Calu3 (cell line): ENCODE data around the gene STK39. TPM values are rescaled to one million over a fixed set of nuclear protein-coding genes. Genes with fewer than 3 reads are reported as not detected.

Source experiments
- BruUV-seq: library from RNA; stranded (reverse); fragments of 400-500 nt; replicated peaks from 2 replicates; lab custom pipeline; 2021; lab: Mats Ljungman, UMichigan
- CTCF ChIA-PET: fragments of 300-600 bp; sonication (Branson Sonifier 250); formaldehyde crosslinking; loops from one replicate; lab custom pipeline; 2022; ENCODE audit warnings: antibody characterized with exemption; lab: Charles Lee
- DNase-seq: peaks from one replicate; pipeline ENCODE4 v3.0.0; 2022
- H3K27ac Mint-ChIP-seq: one replicate; pipeline ENCODE4 v1.8.0; 2022; ENCODE audit warnings: mixed read lengths; ENCODE audit not compliant: unreplicated experiment
- H3K27me3 Mint-ChIP-seq: one replicate; pipeline ENCODE4 v1.8.0; 2022; ENCODE audit warnings: mixed read lengths; ENCODE audit not compliant: unreplicated experiment
- H3K36me3 Mint-ChIP-seq: one replicate; pipeline ENCODE4 v1.8.0; 2022; ENCODE audit warnings: mild to moderate bottlenecking, moderate library complexity, mixed read lengths; ENCODE audit not compliant: insufficient read depth, unreplicated experiment
- H3K4me1 Mint-ChIP-seq: one replicate; pipeline ENCODE4 v1.8.0; 2022; ENCODE audit warnings: mild to moderate bottlenecking, low read depth, mixed read lengths; ENCODE audit not compliant: unreplicated experiment
- H3K4me3 Mint-ChIP-seq: one replicate; pipeline ENCODE4 v1.8.0; 2022; ENCODE audit warnings: mild to moderate bottlenecking, low read depth, moderate library complexity, mixed read lengths; ENCODE audit not compliant: unreplicated experiment
- H3K9me3 Mint-ChIP-seq: one replicate; pipeline ENCODE4 v1.8.0; 2022; ENCODE audit warnings: low read depth, mixed read lengths; ENCODE audit not compliant: unreplicated experiment
- CTCF ChIP-seq: fragments of 200-600 bp; IDR thresholded peaks from one replicate; pipeline ENCODE4 v1.8.0; 2022; ENCODE audit warnings: antibody characterized with exemption; ENCODE audit not compliant: unreplicated experiment
- intact Hi-C: fragments of 100-400 bp; cut with micrococcal nuclease; formaldehyde crosslinking; loops from one replicate; pipeline ENCODE4 v1.10.0; 2022; ENCODE audit not compliant: unreplicated experiment
- total RNA-seq: library from RNA; stranded (reverse); gene quantifications from 2 replicates; pipeline ENCODE4 v1.2.3, GENCODE V29; 2022

STK39 gene
- total RNA-seq, 1 experiment from 2014 or later = 110 TPM

- Mint-ChIP-seq H3K36me3 (peaks cover 9% of the 10 kb centered on the region), H3K27ac (no peak overlapping the region), H3K9me3 (no peaks in the 10 kb centered on the region), H3K4me3 (no peak overlapping the region), H3K4me1 (peaks cover 18% of the 10 kb centered on the region), H3K27me3 (no peaks in the 10 kb centered on the region)
- intact Hi-C loops = no loop called here
- no TSS peak for BruUV-seq
- CTCF ChIA-PET = no interaction called here
- no peak for DNase-seq
- no peak for TF ChIP-seq CTCF
These were observed 211.9 kb downstream of the STK39 start for GRCh38 chr2:168035458-168035857.

GRCh38 chr2:168034616-168035015, 212.8 kb downstream of the STK39 start:
- DNase-seq = no peak
- Mint-ChIP-seq H3K27me3 (no peaks in the 10 kb centered on the region), H3K4me3 (no peak overlapping the region), H3K9me3 (no peaks in the 10 kb centered on the region), H3K36me3 (peaks cover 9% of the 10 kb centered on the region), H3K4me1 (peaks cover 18% of the 10 kb centered on the region), H3K27ac (no peak overlapping the region)
- intact Hi-C loops = no loop called here
- BruUV-seq = no TSS peak
- no peak for TF ChIP-seq CTCF
- CTCF ChIA-PET = no interaction called here

- H3K36me3 Mint-ChIP-seq = peaks cover 9% of the 10 kb centered on the region
- CTCF ChIA-PET = no interaction called here
- BruUV-seq = no TSS peak
- H3K4me1 Mint-ChIP-seq = peaks cover 18% of the 10 kb centered on the region
- no peak overlapping the region for H3K27ac Mint-ChIP-seq
- TF ChIP-seq CTCF = no peak
- no peak for DNase-seq
- intact Hi-C loops = no loop called here
- no peaks in the 10 kb centered on the region for H3K9me3 Mint-ChIP-seq
- no peak overlapping the region for H3K4me3 Mint-ChIP-seq
- no peaks in the 10 kb centered on the region for H3K27me3 Mint-ChIP-seq
These were observed 213.4 kb downstream of the STK39 start for GRCh38 chr2:168033966-168034365.

- DNase-seq = no peak
- intact Hi-C loops = no loop called here
- no peak overlapping the region for H3K4me3 Mint-ChIP-seq
- CTCF ChIA-PET = no interaction called here
- BruUV-seq = no TSS peak
- no peaks in the 10 kb centered on the region for H3K27me3 Mint-ChIP-seq
- peaks cover 17% of the 10 kb centered on the region for H3K36me3 Mint-ChIP-seq
- H3K9me3 Mint-ChIP-seq = no peaks in the 10 kb centered on the region
- TF ChIP-seq CTCF = no peak
- no peak overlapping the region for H3K27ac Mint-ChIP-seq
- peaks cover 18% of the 10 kb centered on the region for H3K4me1 Mint-ChIP-seq
These were observed 215.3 kb downstream of the STK39 start for GRCh38 chr2:168032091-168032490.
